Testis (tissue), 2 donors: ENCODE measurements around the gene ZNF726.

Source experiments
- CTCF ChIP-seq, 3 experiments: fragments of 450-650 bp in 2 of 3; fragments of 200-600 bp in 1 of 3; sonication (generic) in 1 of 3; IDR thresholded peaks; one replicate each; pipeline ENCODE4 v1.5.1; 2016 to 2019; ENCODE audit warnings: antibody characterized with exemption in 3 of 3, mild to moderate bottlenecking in 2 of 3, moderate library complexity in 1 of 3
- POLR2A ChIP-seq: fragments of 450-650 bp; IDR thresholded peaks from one replicate; pipeline ENCODE4 v1.6.1; 2017; ENCODE audit warnings: antibody characterized with exemption, mild to moderate bottlenecking, moderate library complexity

GRCh38 chr19:23932878-23933277, 18.2 kb downstream of the ZNF726 start:
- TF ChIP-seq POLR2A (no peak), CTCF (IDR thresholded peaks at IDR 0.05) (no peak)
